ENCODE results near the gene MYH13. TPM values are rescaled to one million over a fixed set of nuclear protein-coding genes. Genes with fewer than 3 reads are reported as not detected.

The MYH13 gene
- polyA plus RNA-seq, result not detected in 2 replicates

GRCh38 chr17:10372906-10373305 lies at the start of gene MYH13:
MYH13 (minus strand) TSS chr17:10373006; CDS start chr17:10364530, 8,476 bp downstream.

GRCh38 chr17:10421900-10422542 lies 49.2 kb upstream of the MYH13 start, which contains the start of gene MYH8:
MYH8 (minus strand) TSS chr17:10421950; CDS start chr17:10420227, 1,723 bp downstream.

Other genes starting within 250 kb of the MYH13 start
- gene GAS7, start 174.4 kb downstream of the MYH13 start, polyA plus RNA-seq, result 5.0 and 28.4 TPM in 2 replicates
- not detected in 2 replicates for gene MYH8, start 48.9 kb upstream of the MYH13 start, polyA plus RNA-seq
- gene MYH4, start 96.6 kb upstream of the MYH13 start, polyA plus RNA-seq, result not detected in 2 replicates
- not detected in 2 replicates for gene MYH1, start 145.5 kb upstream of the MYH13 start, polyA plus RNA-seq
- not detected in 2 replicates for gene MYH2, start 176.7 kb upstream of the MYH13 start, polyA plus RNA-seq